Astrocyte of the spinal cord (primary cell): ENCODE measurements around the gene APLP2.

Source experiments
- DNase-seq: peaks from one replicate; pipeline ENCODE4 v3.0.0; 2011; ENCODE audit warnings: low read depth, low spot score
- H3K4me3 ChIP-seq: 2 replicates; pipeline ENCODE4 v1.5.1; 2011; ENCODE audit warnings: low read depth, mild to moderate bottlenecking, low read length, moderate library complexity
- in situ Hi-C: cut with HindIII; loops from 2 replicates; pipeline ENCODE4 v1.10.0; 2017; ENCODE audit warnings: low sequenced_read_pairs
- TF ChIP-seq, protein P1 (sequence below): IDR thresholded peaks from 2 replicates; pipeline ENCODE4 v1.5.1; 2012; ENCODE audit warnings: low read depth, mild to moderate bottlenecking, low read length, inconsistent platforms

APLP2 gene

GRCh38 chr11:130181295-130182272 lies 111.9 kb downstream of the APLP2 start:
- no peak overlapping the region for H3K4me3 ChIP-seq
- DNase-seq, result peak; percentile 20
- in situ Hi-C loops, result no loop called here
- TF ChIP-seq, protein P1, sequence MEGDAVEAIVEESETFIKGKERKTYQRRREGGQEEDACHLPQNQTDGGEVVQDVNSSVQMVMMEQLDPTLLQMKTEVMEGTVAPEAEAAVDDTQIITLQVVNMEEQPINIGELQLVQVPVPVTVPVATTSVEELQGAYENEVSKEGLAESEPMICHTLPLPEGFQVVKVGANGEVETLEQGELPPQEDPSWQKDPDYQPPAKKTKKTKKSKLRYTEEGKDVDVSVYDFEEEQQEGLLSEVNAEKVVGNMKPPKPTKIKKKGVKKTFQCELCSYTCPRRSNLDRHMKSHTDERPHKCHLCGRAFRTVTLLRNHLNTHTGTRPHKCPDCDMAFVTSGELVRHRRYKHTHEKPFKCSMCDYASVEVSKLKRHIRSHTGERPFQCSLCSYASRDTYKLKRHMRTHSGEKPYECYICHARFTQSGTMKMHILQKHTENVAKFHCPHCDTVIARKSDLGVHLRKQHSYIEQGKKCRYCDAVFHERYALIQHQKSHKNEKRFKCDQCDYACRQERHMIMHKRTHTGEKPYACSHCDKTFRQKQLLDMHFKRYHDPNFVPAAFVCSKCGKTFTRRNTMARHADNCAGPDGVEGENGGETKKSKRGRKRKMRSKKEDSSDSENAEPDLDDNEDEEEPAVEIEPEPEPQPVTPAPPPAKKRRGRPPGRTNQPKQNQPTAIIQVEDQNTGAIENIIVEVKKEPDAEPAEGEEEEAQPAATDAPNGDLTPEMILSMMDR, result no peak

- in situ Hi-C loops, result no loop called here
- no peak for DNase-seq
- TF ChIP-seq, protein P1, result no peak
- H3K4me3 ChIP-seq, result no peak overlapping the region
These were observed 114.3 kb downstream of the APLP2 start for GRCh38 chr11:130183878-130184610.

GRCh38 chr11:130187096-130187495 lies 117.4 kb downstream of the APLP2 start:
- TF ChIP-seq, protein P1, result no peak
- no peak for DNase-seq
- in situ Hi-C loops, result no loop called here
- H3K4me3 ChIP-seq, result no peak overlapping the region

DNA sequence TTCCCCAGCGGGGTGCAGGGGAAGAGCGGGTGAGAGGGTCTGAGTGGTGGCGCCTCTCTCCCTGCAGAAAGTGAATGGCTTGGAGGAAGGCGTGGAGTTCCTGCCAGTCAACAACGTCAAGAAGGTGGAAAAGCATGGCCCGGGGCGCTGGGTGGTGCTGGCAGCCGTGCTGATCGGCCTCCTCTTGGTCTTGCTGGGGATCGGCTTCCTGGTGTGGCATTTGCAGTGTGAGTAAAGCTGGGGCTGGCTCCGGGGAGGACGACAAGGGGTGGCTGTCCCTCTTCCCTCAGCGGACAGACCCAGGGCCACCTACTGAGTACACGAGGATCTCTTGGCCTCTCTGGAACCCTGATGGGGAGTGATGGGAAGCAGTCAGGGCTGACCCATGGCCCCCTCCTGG lies 118.4 kb downstream of the APLP2 start:
- TF ChIP-seq, protein P1, result no peak
- H3K4me3 ChIP-seq, result no peak overlapping the region
- in situ Hi-C loops, result no loop called here
- no peak for DNase-seq

DNA sequence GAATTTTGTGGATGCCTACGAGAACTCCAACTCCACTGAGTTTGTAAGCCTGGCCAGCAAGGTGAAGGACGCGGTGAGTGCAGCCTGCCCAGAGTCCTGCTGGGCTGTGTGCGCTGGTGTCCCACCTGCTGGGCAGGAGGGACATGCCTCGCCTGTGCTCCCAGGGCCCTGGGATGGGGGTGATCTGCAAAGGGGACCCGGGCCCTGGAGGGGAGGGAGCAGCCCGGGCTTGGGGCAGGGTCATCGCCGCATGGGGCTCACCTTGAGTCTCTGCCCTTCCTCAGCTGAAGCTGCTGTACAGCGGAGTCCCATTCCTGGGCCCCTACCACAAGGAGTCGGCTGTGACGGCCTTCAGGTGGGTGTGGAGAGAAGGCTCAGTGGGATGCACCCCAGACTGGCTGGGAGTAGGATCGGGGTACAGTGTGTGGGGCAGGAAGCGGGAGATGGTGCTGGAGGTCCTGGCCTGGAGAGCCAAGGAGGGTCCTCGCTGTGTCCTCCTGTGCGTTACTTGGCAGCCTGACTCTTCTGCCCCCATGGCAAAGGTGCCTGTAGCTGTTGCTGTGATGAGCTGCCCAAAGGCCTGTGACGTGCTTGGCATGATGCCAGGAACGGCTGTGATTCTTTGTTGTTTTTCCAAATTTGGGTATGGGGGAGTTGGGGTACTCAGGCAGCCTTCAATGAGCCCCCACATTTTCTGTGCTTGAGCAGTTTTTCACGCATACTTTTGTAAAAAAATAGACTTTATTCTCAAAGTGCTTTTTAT lies 119.1 kb downstream of the APLP2 start:
- no peak overlapping the region for H3K4me3 ChIP-seq
- TF ChIP-seq, protein P1, result no peak
- in situ Hi-C loops, result no loop called here
- no peak for DNase-seq
